Small intestine (tissue), 7 donors: ENCODE results near the gene AGO3. TPM values are rescaled to one million over a fixed set of nuclear protein-coding genes. Genes with fewer than 3 reads are reported as not detected.
"Not testable (repeated sequence)": the region's sequence is repeated elsewhere in the genome, so short reads cannot be mapped to it uniquely, and the experiment has no call there.

Experiments
- DNase-seq, 2 donors: peaks; one replicate each; pipeline versions ENCODE4 v3.0.0 to v3.0.0-alpha.2; 2013
- FAIRE-seq: peaks from 2 replicates; lab custom pipeline; 2012; peaks lifted over from hg19 to GRCh38; lab: Jason Lieb, UNC
- H3K27ac ChIP-seq, 3 donors: one replicate each; pipeline ENCODE4 v1.5.1; 2013; ENCODE audit warnings: low read length in 2 of 3, mild to moderate bottlenecking in 2 of 3, control low read depth in 1 of 3, inconsistent platforms in 1 of 3, low read depth in 1 of 3, moderate library complexity in 1 of 3
- H3K27me3 ChIP-seq, 3 donors: one replicate each; pipeline ENCODE4 v1.6.1; 2013; ENCODE audit warnings: low read length in 3 of 3, inconsistent platforms in 1 of 3; ENCODE audit not compliant: control insufficient read depth in 3 of 3, insufficient read depth in 3 of 3
- H3K36me3 ChIP-seq, 3 donors: one replicate each; pipeline ENCODE4 v1.6.1; 2013; ENCODE audit warnings: low read length in 3 of 3, inconsistent platforms in 1 of 3, low read depth in 1 of 3, mild to moderate bottlenecking in 1 of 3, moderate library complexity in 1 of 3; ENCODE audit not compliant: control insufficient read depth in 3 of 3, insufficient read depth in 2 of 3
- H3K4me1 ChIP-seq, 3 donors: one replicate each; pipeline ENCODE4 v1.6.1; 2013; ENCODE audit warnings: low read length in 2 of 3, inconsistent platforms in 1 of 3, low read depth in 1 of 3, mild to moderate bottlenecking in 1 of 3, moderate library complexity in 1 of 3; ENCODE audit not compliant: control insufficient read depth in 3 of 3, insufficient read depth in 2 of 3
- H3K4me3 ChIP-seq, 3 donors: one replicate each; pipeline ENCODE4 v1.5.1; 2013; ENCODE audit warnings: low read length in 3 of 3, control low read depth in 1 of 3, inconsistent platforms in 1 of 3, low read depth in 1 of 3, mild to moderate bottlenecking in 1 of 3, moderate library complexity in 1 of 3
- H3K9me3 ChIP-seq, 2 donors: one replicate each; pipeline ENCODE4 v1.6.1; 2013; ENCODE audit warnings: low read depth in 1 of 2, low read length in 1 of 2; ENCODE audit not compliant: control insufficient read depth in 2 of 2, insufficient read depth in 1 of 2
- WGBS, 3 donors: extraction: QIAGEN DNeasy Blood & Tissue Kit; methylation state at CpG; one replicate each; pipeline ENCODE4 v1.1.7; 2013; 5-methylcytosine and 5-hydroxymethylcytosine counted together
- polyA plus RNA-seq, 4 donors: library from polyadenylated mRNA; stranded (reverse) in 3 of 4; unstranded in 1 of 4; fragments of 200-250 nt in 3 of 4; fragments of 120-200 nt in 1 of 4; gene quantifications; one replicate each; pipeline versions ENCODE4 v1.2.1 to v1.2.3, GENCODE V29; 2013
- donor health status: healthy with polysubstance abuse.
- donor health status: control.
- donor health status: control.
- donor health status: Bipolar disorder and iron deficiency.
- donor health status: healthy.

The AGO3 gene
- polyA plus RNA-seq, 4 donors = 0.89 to 10.0 (median 2.4) TPM

- WGBS, 3 donors = 16 to 32% (median 31%) methylated on average over 3 of the region's 3 CpGs
- FAIRE-seq (no peak), DNase-seq (peak; percentile 39 to 41)
- Histone ChIP-seq H3K4me1 (peaks cover 12 to 36% (median 22%) of the 10 kb centered on the region in 3 donors), H3K4me3 (peak overlapping the region in 1 of 3 donors; percentile 4), H3K36me3 (peaks cover 0 to 15% (median 1%) of the 10 kb centered on the region in 3 donors), H3K27ac (peak overlapping the region; percentile 43 to 86 (median 61)), H3K27me3 (no peaks in the 10 kb centered on the region), H3K9me3 (no peaks in the 10 kb centered on the region)
Measured at GRCh38 chr1:35886577-35887431, 44.1 kb upstream of the AGO3 start.

- FAIRE-seq = no peak
Measured at GRCh38 chr1:35887508-35887907, 43.4 kb upstream of the AGO3 start.

GRCh38 chr1:35888255-35888654 lies 42.6 kb upstream of the AGO3 start:
- Histone ChIP-seq H3K9me3 (no peaks in the 10 kb centered on the region), H3K4me1 (peaks cover 12 to 33% (median 22%) of the 10 kb centered on the region in 3 donors), H3K36me3 (peaks cover 0 to 29% (median 13%) of the 10 kb centered on the region in 3 donors), H3K4me3 (no peak overlapping the region), H3K27me3 (no peaks in the 10 kb centered on the region), H3K27ac (peak overlapping the region in 2 of 3 donors; percentile 36 to 43)
- 15 to 68% (median 47%) methylated on average over 11 of the region's 11 CpGs for whole genome bisulfite sequencing, 3 donors
- DNase-seq (peak; percentile 66 to 87), FAIRE-seq (no peak)

More at GRCh38 chr1:35887508-35887907, 43.4 kb upstream of the AGO3 start:
- no peaks in the 10 kb centered on the region for H3K27me3 ChIP-seq
- no peak for DNase-seq
- H3K36me3 ChIP-seq = peaks cover 0 to 21% (median 7%) of the 10 kb centered on the region in 3 donors
- H3K4me3 ChIP-seq = no peak overlapping the region
- WGBS, 3 donors = 30 to 64% (median 45%) methylated on average over 2 of the region's 2 CpGs
- H3K4me1 ChIP-seq = peaks cover 12 to 36% (median 22%) of the 10 kb centered on the region in 3 donors
- H3K27ac ChIP-seq = peak overlapping the region; percentile 36 to 86 (median 52)
- no peaks in the 10 kb centered on the region for H3K9me3 ChIP-seq

GRCh38 chr1:35888981-35889380 lies 41.9 kb upstream of the AGO3 start:
- peaks cover 0 to 36% (median 16%) of the 10 kb centered on the region in 3 donors for H3K36me3 ChIP-seq
- H3K27ac ChIP-seq, H3K9me3 ChIP-seq, FAIRE-seq, H3K4me3 ChIP-seq, DNase-seq, H3K27me3 ChIP-seq: not testable (repeated sequence)
- H3K4me1 ChIP-seq = peaks cover 12 to 33% (median 22%) of the 10 kb centered on the region in 3 donors
- WGBS, 3 donors = 70 to 78% (median 71%) methylated on average over 3 of the region's 3 CpGs

- WGBS, 3 donors = 95 to 97% (median 97%) methylated on average over 14 of the region's 14 CpGs
- no peak for DNase-seq
- Histone ChIP-seq H3K27me3 (no peaks in the 10 kb centered on the region), H3K27ac (no peak overlapping the region), H3K4me1 (peaks cover 0 to 3% (median 0%) of the 10 kb centered on the region in 3 donors), H3K9me3 (no peaks in the 10 kb centered on the region), H3K4me3 (no peak overlapping the region), H3K36me3 (peaks cover 3 to 45% (median 27%) of the 10 kb centered on the region in 3 donors)
- FAIRE-seq = no peak
Measured at GRCh38 chr1:35893051-35893879, 37.6 kb upstream of the AGO3 start.

- FAIRE-seq (no peak), DNase-seq (no peak)
- peaks cover 3 to 43% (median 27%) of the 10 kb centered on the region in 3 donors for H3K36me3 ChIP-seq
- no peak overlapping the region for H3K4me3 ChIP-seq
- H3K27ac ChIP-seq = no peak overlapping the region
- 77 to 83% (median 81%) methylated on average over 6 of the region's 6 CpGs for WGBS, 3 donors
- H3K9me3 ChIP-seq = no peaks in the 10 kb centered on the region
- H3K27me3 ChIP-seq = no peaks in the 10 kb centered on the region
- H3K4me1 ChIP-seq = no peaks in the 10 kb centered on the region
Measured at GRCh38 chr1:35894183-35894582, 36.7 kb upstream of the AGO3 start.

GRCh38 chr1:35894656-35895055 lies 36.2 kb upstream of the AGO3 start:
- H3K9me3 ChIP-seq = no peaks in the 10 kb centered on the region
- no peak for DNase-seq
- H3K4me3 ChIP-seq = no peak overlapping the region
- FAIRE-seq = no peak
- no peaks in the 10 kb centered on the region for H3K27me3 ChIP-seq
- H3K36me3 ChIP-seq = peaks cover 3 to 39% (median 27%) of the 10 kb centered on the region in 3 donors
- no peaks in the 10 kb centered on the region for H3K4me1 ChIP-seq
- no peak overlapping the region for H3K27ac ChIP-seq
- WGBS, 3 donors = 91 to 97% (median 96%) methylated on average over 1 of the region's 1 CpG

GRCh38 chr1:35899941-35900340 lies 31.0 kb upstream of the AGO3 start:
- FAIRE-seq (no peak), DNase-seq (no peak)
- peaks cover 0 to 34% (median 13%) of the 10 kb centered on the region in 3 donors for H3K36me3 ChIP-seq
- no peaks in the 10 kb centered on the region for H3K27me3 ChIP-seq
- H3K9me3 ChIP-seq = no peaks in the 10 kb centered on the region
- H3K4me3 ChIP-seq = no peak overlapping the region
- H3K27ac ChIP-seq = no peak overlapping the region
- no peaks in the 10 kb centered on the region for H3K4me1 ChIP-seq
